ENCODE results near the gene SIX1.

Gene SIX1

DNA sequence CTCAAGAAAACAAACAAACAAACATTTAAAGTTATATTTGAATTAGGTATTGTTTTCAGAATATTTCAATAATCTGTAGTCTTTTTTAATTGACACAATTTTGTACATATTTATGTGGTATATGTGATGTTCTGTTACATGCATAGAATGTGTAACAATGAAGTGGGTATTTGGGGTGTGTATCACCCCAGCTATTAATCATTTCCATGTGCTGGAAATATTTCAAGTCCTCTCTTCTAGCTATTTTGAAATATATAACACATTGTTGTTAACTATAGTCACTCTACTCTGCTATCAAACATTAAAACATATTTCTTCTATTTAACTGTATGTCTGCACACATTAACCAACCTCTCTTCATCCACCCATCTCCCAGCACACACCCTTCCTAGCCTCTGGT is 32.0 kb upstream of the SIX1 start:
- no peak overlapping the region for H3K27ac ChIP-seq (ENCODE audit: low read depth, low read length)
- no peak overlapping the region for H3K4ac ChIP-seq (ENCODE audit: low read depth, low read length)
- DNase-seq: no peak
- no peak overlapping the region for H3K9ac ChIP-seq (ENCODE audit: low read length)
- no peak overlapping the region for H3K4me3 ChIP-seq (ENCODE audit: low read length)
- no peak overlapping the region for H3K4me2 ChIP-seq (ENCODE audit: low read length)
- H3K27me3 ChIP-seq (ENCODE audit: insufficient read depth, low read length, poor library complexity): no peaks in the 10 kb centered on the region
- H3K79me2 ChIP-seq (ENCODE audit: control insufficient read depth, insufficient read depth, low read length): no peaks in the 10 kb centered on the region
- no peak overlapping the region for H3K56ac ChIP-seq (ENCODE audit: low read length)
- H2BK15ac ChIP-seq (replicated peaks; ENCODE audit: low read depth): no peak overlapping the region
- H3K79me1 ChIP-seq (ENCODE audit: low read length): no peaks in the 10 kb centered on the region
- no peak overlapping the region for H2BK120ac ChIP-seq (ENCODE audit: low read depth, low read length)
- no peak overlapping the region for H4K8ac ChIP-seq (ENCODE audit: low read depth, low read length)
- H3K23ac ChIP-seq (ENCODE audit: low read length): no peak overlapping the region
- H3K18ac ChIP-seq (ENCODE audit: low read length): no peak overlapping the region
- H3K4me1 ChIP-seq (ENCODE audit: control insufficient read depth, low read depth, low read length): no peaks in the 10 kb centered on the region
- no peaks in the 10 kb centered on the region for H3K36me3 ChIP-seq (ENCODE audit: control insufficient read depth, insufficient read depth, low read length)
- no peak overlapping the region for H4K5ac ChIP-seq (ENCODE audit: low read length)
- H2BK5ac ChIP-seq (ENCODE audit: low read length): no peak overlapping the region
- H2AK5ac ChIP-seq (ENCODE audit: low read length): no peak overlapping the region

DNA sequence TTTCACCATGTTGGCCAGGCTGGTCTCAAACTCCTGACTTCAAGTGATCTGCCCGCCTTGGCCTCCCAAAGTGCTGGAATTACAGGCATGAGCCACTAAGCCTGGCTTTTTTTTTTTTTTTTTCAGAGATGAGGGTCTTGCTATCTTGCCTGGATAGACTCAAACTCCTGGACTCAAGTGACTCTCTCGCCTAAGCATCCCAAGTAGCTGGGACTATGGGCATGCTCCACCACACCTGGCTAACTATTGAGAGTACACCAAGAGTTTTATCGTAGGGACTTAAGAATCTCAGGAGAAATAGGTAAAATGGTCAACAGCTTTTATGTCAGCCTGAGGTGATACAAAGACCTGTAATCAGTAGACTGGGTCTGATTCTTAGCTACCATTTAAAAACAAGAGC is 31.2 kb upstream of the SIX1 start:
- Histone ChIP-seq H3K27ac (ENCODE audit: low read depth, low read length) (no peak overlapping the region), H4K8ac (ENCODE audit: low read depth, low read length) (no peak overlapping the region), H4K5ac (ENCODE audit: low read length) (no peak overlapping the region), H3K56ac (ENCODE audit: low read length) (no peak overlapping the region), H3K4me2 (ENCODE audit: low read length) (no peak overlapping the region), H3K4ac (ENCODE audit: low read depth, low read length) (no peak overlapping the region), H3K36me3 (ENCODE audit: control insufficient read depth, insufficient read depth, low read length) (no peaks in the 10 kb centered on the region), H2AK5ac (ENCODE audit: low read length) (no peak overlapping the region), H3K79me1 (ENCODE audit: low read length) (no peaks in the 10 kb centered on the region), H3K9ac (ENCODE audit: low read length) (no peak overlapping the region), H2BK15ac (replicated peaks; ENCODE audit: low read depth) (no peak overlapping the region), H2BK120ac (ENCODE audit: low read depth, low read length) (no peak overlapping the region), H3K23ac (ENCODE audit: low read length) (no peak overlapping the region), H3K18ac (ENCODE audit: low read length) (no peak overlapping the region), H2BK5ac (ENCODE audit: low read length) (no peak overlapping the region), H3K4me3 (ENCODE audit: low read length) (no peak overlapping the region), H3K27me3 (ENCODE audit: insufficient read depth, low read length, poor library complexity) (no peaks in the 10 kb centered on the region), H3K4me1 (ENCODE audit: control insufficient read depth, low read depth, low read length) (no peaks in the 10 kb centered on the region), H3K79me2 (ENCODE audit: control insufficient read depth, insufficient read depth, low read length) (no peaks in the 10 kb centered on the region)
- DNase-seq: no peak
- WGBS (ENCODE audit: extremely low coverage, insufficient coverage, low lambda C conversion rate): no CpG with 5 or more reads among the region's 3 CpGs

DNA sequence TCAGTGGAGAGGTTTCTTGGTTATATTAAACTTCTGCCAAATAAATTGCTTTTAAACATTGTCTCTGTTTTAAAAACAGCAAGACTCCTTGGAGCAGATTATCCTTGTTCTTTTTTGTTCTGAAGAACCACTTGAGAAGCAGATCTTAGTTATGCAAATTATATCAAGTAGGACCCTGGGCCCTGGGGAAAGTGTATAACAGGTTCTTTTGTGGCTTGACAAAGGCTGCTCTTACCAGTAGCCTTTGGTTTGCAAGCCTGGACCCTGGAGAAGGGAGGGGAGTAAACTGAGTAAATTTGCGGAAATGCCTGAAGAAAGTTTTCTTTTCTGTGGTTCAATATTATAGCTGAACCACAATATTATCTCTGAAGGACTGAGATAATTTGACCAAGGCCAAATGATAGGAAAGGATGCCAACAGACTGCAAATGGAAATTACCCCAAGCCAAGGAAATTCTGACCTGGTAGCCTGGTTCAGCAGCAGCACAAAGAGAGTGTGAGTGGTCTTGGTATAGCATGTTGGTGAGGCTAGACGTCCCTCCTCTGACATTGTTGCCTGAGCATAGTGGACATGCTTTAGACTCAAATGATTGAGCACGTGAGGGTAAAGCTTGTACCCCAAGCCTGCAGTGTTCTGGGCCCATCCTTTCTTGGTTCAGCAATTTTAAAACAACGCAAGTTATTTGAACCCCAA is 30.4 kb upstream of the SIX1 start:
- H2AK5ac ChIP-seq (ENCODE audit: low read length): no peak overlapping the region
- H3K4ac ChIP-seq (ENCODE audit: low read depth, low read length): no peak overlapping the region
- no peak overlapping the region for H3K18ac ChIP-seq (ENCODE audit: low read length)
- H4K5ac ChIP-seq (ENCODE audit: low read length): no peak overlapping the region
- no peaks in the 10 kb centered on the region for H3K4me1 ChIP-seq (ENCODE audit: control insufficient read depth, low read depth, low read length)
- H3K4me2 ChIP-seq (ENCODE audit: low read length): no peak overlapping the region
- no peak overlapping the region for H4K8ac ChIP-seq (ENCODE audit: low read depth, low read length)
- no peak overlapping the region for H2BK5ac ChIP-seq (ENCODE audit: low read length)
- no peak overlapping the region for H2BK15ac ChIP-seq (replicated peaks; ENCODE audit: low read depth)
- no peaks in the 10 kb centered on the region for H3K27me3 ChIP-seq (ENCODE audit: insufficient read depth, low read length, poor library complexity)
- H3K36me3 ChIP-seq (ENCODE audit: control insufficient read depth, insufficient read depth, low read length): no peaks in the 10 kb centered on the region
- no peak overlapping the region for H3K4me3 ChIP-seq (ENCODE audit: low read length)
- H3K27ac ChIP-seq (ENCODE audit: low read depth, low read length): no peak overlapping the region
- no peak overlapping the region for H3K23ac ChIP-seq (ENCODE audit: low read length)
- H3K79me2 ChIP-seq (ENCODE audit: control insufficient read depth, insufficient read depth, low read length): no peaks in the 10 kb centered on the region
- H2BK120ac ChIP-seq (ENCODE audit: low read depth, low read length): no peak overlapping the region
- WGBS (ENCODE audit: extremely low coverage, insufficient coverage, low lambda C conversion rate): no CpG with 5 or more reads among the region's 4 CpGs
- no peak for DNase-seq
- no peaks in the 10 kb centered on the region for H3K79me1 ChIP-seq (ENCODE audit: low read length)
- no peak overlapping the region for H3K9ac ChIP-seq (ENCODE audit: low read length)
- H3K56ac ChIP-seq (ENCODE audit: low read length): no peak overlapping the region

DNA sequence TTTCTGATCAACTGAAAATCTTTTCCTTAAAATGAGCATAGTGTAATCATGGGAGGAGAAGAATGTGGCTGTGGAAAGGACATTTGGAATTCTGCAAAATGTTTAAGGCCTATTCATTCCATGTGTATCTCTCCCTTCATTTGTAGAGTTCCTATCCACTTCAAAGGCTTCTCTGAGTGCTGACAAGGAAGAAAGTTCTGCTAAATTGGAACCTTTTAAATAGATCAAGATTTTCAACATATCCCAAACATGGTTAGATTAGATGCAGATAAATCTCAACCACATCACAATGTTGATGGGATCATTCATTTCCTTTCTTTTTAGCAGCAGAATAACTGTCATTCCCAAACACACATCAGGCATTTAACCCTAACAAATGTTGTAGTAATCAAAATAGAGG is 28.4 kb upstream of the SIX1 start:
- no peak overlapping the region for H3K4me2 ChIP-seq (ENCODE audit: low read length)
- H3K4me3 ChIP-seq (ENCODE audit: low read length): no peak overlapping the region
- no peak overlapping the region for H4K8ac ChIP-seq (ENCODE audit: low read depth, low read length)
- no peak overlapping the region for H2BK15ac ChIP-seq (replicated peaks; ENCODE audit: low read depth)
- H2BK5ac ChIP-seq (ENCODE audit: low read length): no peak overlapping the region
- H3K18ac ChIP-seq (ENCODE audit: low read length): no peak overlapping the region
- no peak overlapping the region for H2AK5ac ChIP-seq (ENCODE audit: low read length)
- H3K79me1 ChIP-seq (ENCODE audit: low read length): no peaks in the 10 kb centered on the region
- H4K5ac ChIP-seq (ENCODE audit: low read length): no peak overlapping the region
- H3K4ac ChIP-seq (ENCODE audit: low read depth, low read length): no peak overlapping the region
- no peaks in the 10 kb centered on the region for H3K79me2 ChIP-seq (ENCODE audit: control insufficient read depth, insufficient read depth, low read length)
- no peak overlapping the region for H3K27ac ChIP-seq (ENCODE audit: low read depth, low read length)
- DNase-seq: no peak
- H3K56ac ChIP-seq (ENCODE audit: low read length): no peak overlapping the region
- H3K27me3 ChIP-seq (ENCODE audit: insufficient read depth, low read length, poor library complexity): no peaks in the 10 kb centered on the region
- no peak overlapping the region for H3K23ac ChIP-seq (ENCODE audit: low read length)
- no peak overlapping the region for H2BK120ac ChIP-seq (ENCODE audit: low read depth, low read length)
- no peaks in the 10 kb centered on the region for H3K36me3 ChIP-seq (ENCODE audit: control insufficient read depth, insufficient read depth, low read length)
- H3K4me1 ChIP-seq (ENCODE audit: control insufficient read depth, low read depth, low read length): no peaks in the 10 kb centered on the region
- no peak overlapping the region for H3K9ac ChIP-seq (ENCODE audit: low read length)

DNA sequence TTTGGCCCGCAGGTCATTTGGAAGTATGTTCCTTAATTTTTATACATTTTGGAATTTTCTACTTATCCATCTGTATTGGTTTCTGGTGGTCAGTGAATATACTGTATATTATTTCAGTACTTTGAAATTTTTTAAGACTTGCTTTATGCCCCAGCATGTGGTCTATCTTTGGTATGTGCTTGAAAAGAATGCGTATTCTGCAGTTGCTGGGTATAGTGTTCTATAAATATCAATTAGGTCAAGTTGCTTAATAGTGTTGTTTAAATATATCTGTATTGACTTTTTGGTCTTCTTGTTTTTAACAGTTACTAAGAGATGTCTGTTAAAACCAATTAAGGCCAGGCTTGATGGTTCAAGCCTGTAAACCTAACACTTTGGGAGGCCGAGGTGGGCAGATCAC is 21.7 kb upstream of the SIX1 start:
- Histone ChIP-seq H2BK15ac (replicated peaks; ENCODE audit: low read depth) (no peak overlapping the region), H2BK120ac (ENCODE audit: low read depth, low read length) (no peak overlapping the region), H3K4me3 (ENCODE audit: low read length) (no peak overlapping the region), H3K18ac (ENCODE audit: low read length) (no peak overlapping the region), H3K79me2 (ENCODE audit: control insufficient read depth, insufficient read depth, low read length) (no peaks in the 10 kb centered on the region), H3K36me3 (ENCODE audit: control insufficient read depth, insufficient read depth, low read length) (no peaks in the 10 kb centered on the region), H4K8ac (ENCODE audit: low read depth, low read length) (no peak overlapping the region), H3K56ac (ENCODE audit: low read length) (no peak overlapping the region), H3K4me2 (ENCODE audit: low read length) (no peak overlapping the region), H3K27ac (ENCODE audit: low read depth, low read length) (no peak overlapping the region), H3K79me1 (ENCODE audit: low read length) (no peaks in the 10 kb centered on the region), H4K5ac (ENCODE audit: low read length) (no peak overlapping the region), H3K4me1 (ENCODE audit: control insufficient read depth, low read depth, low read length) (no peaks in the 10 kb centered on the region), H2BK5ac (ENCODE audit: low read length) (no peak overlapping the region), H3K4ac (ENCODE audit: low read depth, low read length) (no peak overlapping the region), H2AK5ac (ENCODE audit: low read length) (no peak overlapping the region), H3K23ac (ENCODE audit: low read length) (no peak overlapping the region), H3K9ac (ENCODE audit: low read length) (no peak overlapping the region), H3K27me3 (ENCODE audit: insufficient read depth, low read length, poor library complexity) (no peaks in the 10 kb centered on the region)
- no CpG with 5 or more reads among the region's 3 CpGs for WGBS (ENCODE audit: extremely low coverage, insufficient coverage, low lambda C conversion rate)
- DNase-seq: no peak

DNA sequence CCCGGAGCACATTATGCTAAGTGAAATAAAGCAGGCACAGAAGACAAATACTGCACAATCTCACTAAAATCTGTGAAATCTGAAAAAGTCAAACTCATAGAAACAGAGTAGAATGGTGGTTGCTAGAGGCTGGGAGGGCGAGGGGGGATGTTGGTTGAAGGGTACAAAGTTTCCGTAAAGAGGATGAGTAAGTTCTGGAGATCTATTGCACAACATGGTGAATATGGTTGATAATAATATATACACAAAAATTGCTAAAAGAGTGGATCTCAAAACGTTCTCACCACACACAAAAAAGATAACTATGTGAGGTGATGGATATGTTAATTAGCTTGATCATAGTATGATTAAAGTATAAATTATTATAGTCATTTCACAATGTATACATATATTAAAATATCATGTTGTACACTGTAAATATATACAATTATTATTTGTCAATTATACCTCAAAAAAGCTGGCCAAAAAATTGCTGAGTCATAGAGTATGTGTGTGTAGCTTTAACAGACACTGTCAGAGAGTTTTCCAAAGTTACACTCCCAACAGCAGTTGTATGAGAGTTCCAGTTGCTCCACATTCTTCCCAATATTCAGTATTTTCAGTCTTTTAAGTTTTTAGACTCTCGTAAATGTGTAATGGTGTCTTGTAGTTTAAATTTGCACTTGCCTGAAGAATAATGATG is 19.3 kb upstream of the SIX1 start:
- Histone ChIP-seq H2BK15ac (replicated peaks; ENCODE audit: low read depth) (no peak overlapping the region), H4K8ac (ENCODE audit: low read depth, low read length) (no peak overlapping the region), H3K79me1 (ENCODE audit: low read length) (no peaks in the 10 kb centered on the region), H3K23ac (ENCODE audit: low read length) (no peak overlapping the region), H2AK5ac (ENCODE audit: low read length) (no peak overlapping the region), H4K5ac (ENCODE audit: low read length) (no peak overlapping the region), H3K27ac (ENCODE audit: low read depth, low read length) (no peak overlapping the region), H3K4me1 (ENCODE audit: control insufficient read depth, low read depth, low read length) (no peaks in the 10 kb centered on the region), H3K27me3 (ENCODE audit: insufficient read depth, low read length, poor library complexity) (no peaks in the 10 kb centered on the region), H3K4me3 (ENCODE audit: low read length) (no peak overlapping the region), H3K18ac (ENCODE audit: low read length) (no peak overlapping the region), H3K9ac (ENCODE audit: low read length) (no peak overlapping the region), H2BK120ac (ENCODE audit: low read depth, low read length) (no peak overlapping the region), H3K56ac (ENCODE audit: low read length) (no peak overlapping the region), H2BK5ac (ENCODE audit: low read length) (no peak overlapping the region), H3K4me2 (ENCODE audit: low read length) (no peak overlapping the region), H3K79me2 (ENCODE audit: control insufficient read depth, insufficient read depth, low read length) (no peaks in the 10 kb centered on the region), H3K4ac (ENCODE audit: low read depth, low read length) (no peak overlapping the region), H3K36me3 (ENCODE audit: control insufficient read depth, insufficient read depth, low read length) (no peaks in the 10 kb centered on the region)
- no CpG with 5 or more reads among the region's 5 CpGs for WGBS (ENCODE audit: extremely low coverage, insufficient coverage, low lambda C conversion rate)
- no peak for DNase-seq
